Tibial artery (tissue), 4 donors: ENCODE measurements around the gene TROAP.

Experiments
- DNase-seq, 2 donors: peaks; one replicate each; pipeline ENCODE4 v3.0.0-alpha.2; 2019
- H3K27ac ChIP-seq, 2 donors: fragments of 200-600 bp; sonication (generic) in 1 of 2; 1 replicate in 1 of 2; 2 replicates in 1 of 2; pipeline ENCODE4 v1.5.1; 2018 to 2019; ENCODE audit warnings: mild to moderate bottlenecking in 1 of 2
- H3K27me3 ChIP-seq, 2 donors: fragments of 200-600 bp; sonication (generic) in 1 of 2; one replicate each; pipeline versions ENCODE4 v1.5.1 to v1.6.0; 2016 to 2019
- H3K36me3 ChIP-seq, 3 donors: fragments of 200-600 bp; sonication (generic) in 2 of 3; one replicate each; pipeline ENCODE4 v1.5.1; 2016 to 2019; ENCODE audit warnings: mild to moderate bottlenecking in 2 of 3
- H3K4me1 ChIP-seq, 4 donors: fragments of 200-600 bp; sonication (generic) in 2 of 4; 1 replicate in 3 of 4; 2 replicates in 1 of 4; pipeline ENCODE4 v1.5.1; 2016 to 2019
- H3K4me3 ChIP-seq, 2 donors: fragments of 200-600 bp; sonication (generic) in 1 of 2; 1 replicate in 1 of 2; 2 replicates in 1 of 2; pipeline ENCODE4 v1.5.1; 2018 to 2019; ENCODE audit warnings: mild to moderate bottlenecking in 2 of 2
- H3K9me3 ChIP-seq, 3 donors: fragments of 200-600 bp; sonication (generic) in 1 of 3; one replicate each; pipeline ENCODE4 v1.5.1; 2016 to 2019
- CTCF ChIP-seq, 2 experiments: fragments of 200-600 bp in 1 of 2; fragments of 450-650 bp in 1 of 2; IDR thresholded peaks; one replicate each; pipeline ENCODE4 v1.5.1; 2017 to 2019; ENCODE audit warnings: antibody characterized with exemption in 2 of 2, mild to moderate bottlenecking in 1 of 2, moderate library complexity in 1 of 2
- intact Hi-C: fragments of 100-400 bp; cut with DNase I; formaldehyde crosslinking; loops from one replicate; pipeline ENCODE4 v1.15.0; 2023; ENCODE audit warnings: low total_unique reads

Gene TROAP

GRCh38 chr12:49340971-49341776 is 18.1 kb downstream of the TROAP start:
- Histone ChIP-seq H3K27ac (no peak overlapping the region), H3K4me3 (no peak overlapping the region), H3K36me3 (no peaks in the 10 kb centered on the region), H3K27me3 (peaks cover 5 to 73% of the 10 kb centered on the region in 2 donors), H3K9me3 (no peaks in the 10 kb centered on the region), H3K4me1 (peaks cover 0 to 45% (median 37%) of the 10 kb centered on the region in 4 donors)
- TF ChIP-seq CTCF (IDR thresholded peaks at IDR 0.05) = no peak
- intact Hi-C loops = no loop called here
- DNase-seq = peak in 1 of 2 donors; percentile 32

- intact Hi-C loops = no loop called here
- peak in 1 of 2 donors; percentile 57 for DNase-seq
- peaks cover 4 to 46% (median 41%) of the 10 kb centered on the region in 4 donors for H3K4me1 ChIP-seq
- TF ChIP-seq CTCF (IDR thresholded peaks at IDR 0.05) = no peak
- H3K27me3 ChIP-seq = peaks cover 3 to 73% of the 10 kb centered on the region in 2 donors
- no peaks in the 10 kb centered on the region for H3K36me3 ChIP-seq
- peak overlapping the region in 1 of 2 donors; percentile 45 for H3K4me3 ChIP-seq
- H3K9me3 ChIP-seq = no peaks in the 10 kb centered on the region
- H3K27ac ChIP-seq = no peak overlapping the region
These were observed 18.7 kb downstream of the TROAP start for GRCh38 chr12:49341777-49342065.

GRCh38 chr12:49342066-49342913 is 19.2 kb downstream of the TROAP start:
- peaks cover 7 to 46% (median 42%) of the 10 kb centered on the region in 4 donors for H3K4me1 ChIP-seq
- TF ChIP-seq CTCF (IDR thresholded peaks at IDR 0.05) = peak; percentile 68 to 73
- DNase-seq = peak; percentile 59 to 83
- no peak overlapping the region for H3K27ac ChIP-seq
- no peaks in the 10 kb centered on the region for H3K9me3 ChIP-seq
- H3K36me3 ChIP-seq = no peaks in the 10 kb centered on the region
- intact Hi-C loops = no loop called here
- peaks cover 3 to 73% of the 10 kb centered on the region in 2 donors for H3K27me3 ChIP-seq
- peak overlapping the region; percentile 39 to 45 for H3K4me3 ChIP-seq

- Histone ChIP-seq H3K27me3 (peaks cover 3 to 74% of the 10 kb centered on the region in 2 donors), H3K27ac (no peak overlapping the region), H3K9me3 (no peaks in the 10 kb centered on the region), H3K4me3 (peak overlapping the region; percentile 39 to 45), H3K4me1 (peaks cover 7 to 52% (median 49%) of the 10 kb centered on the region in 4 donors), H3K36me3 (no peaks in the 10 kb centered on the region)
- intact Hi-C loops = no loop called here
- peak in 1 of 2 donors; percentile 64 for DNase-seq
- no peak for TF ChIP-seq CTCF (IDR thresholded peaks at IDR 0.05)
These were observed 20.1 kb downstream of the TROAP start for GRCh38 chr12:49342914-49343731.

GRCh38 chr12:49344486-49345050 is 21.5 kb downstream of the TROAP start:
- intact Hi-C loops = no loop called here

More at GRCh38 chr12:49344486-49345050, 21.5 kb downstream of the TROAP start:
- H3K9me3 ChIP-seq = no peaks in the 10 kb centered on the region
- H3K27me3 ChIP-seq = peaks cover 3 to 74% of the 10 kb centered on the region in 2 donors
- H3K4me3 ChIP-seq = peak overlapping the region in 1 of 2 donors; percentile 51
- no peak overlapping the region for H3K27ac ChIP-seq
- H3K36me3 ChIP-seq = no peaks in the 10 kb centered on the region
- no peak for TF ChIP-seq CTCF (IDR thresholded peaks at IDR 0.05)
- no peak for DNase-seq
- peaks cover 7 to 55% (median 50%) of the 10 kb centered on the region in 4 donors for H3K4me1 ChIP-seq
